GM18508 (cell line): ENCODE measurements around the gene EPS8.

ENCODE experiments used
- ATAC-seq: cut with Tn5 transposase; IDR thresholded peaks from one replicate; pipeline ENCODE4 v1.9.1; 2021; ENCODE audit warnings: moderate number of reproducible peaks; ENCODE audit not compliant: insufficient read depth, unreplicated experiment

Gene EPS8

GRCh38 chr12:15726027-15726877, 62.9 kb downstream of the EPS8 start:
- ATAC-seq, result no peak

GRCh38 chr12:15722951-15723350, 66.2 kb downstream of the EPS8 start:
- ATAC-seq, result no peak

- no peak for ATAC-seq
Measured at GRCh38 chr12:15721316-15722115, 67.7 kb downstream of the EPS8 start.

GRCh38 chr12:15720295-15720694, 68.9 kb downstream of the EPS8 start:
- ATAC-seq, result no peak

- ATAC-seq, result no peak
Measured at GRCh38 chr12:15719230-15719629, 70.0 kb downstream of the EPS8 start.

GRCh38 chr12:15717940-15718567, 71.1 kb downstream of the EPS8 start:
- ATAC-seq, result no peak

- ATAC-seq, result no peak
Measured at GRCh38 chr12:15716581-15716980, 72.6 kb downstream of the EPS8 start.

- ATAC-seq, result no peak
Measured at GRCh38 chr12:15714256-15714655, 74.9 kb downstream of the EPS8 start.

- ATAC-seq, result no peak
Measured at GRCh38 chr12:15712823-15713660, 76.1 kb downstream of the EPS8 start.

GRCh38 chr12:15712160-15712559, 77.0 kb downstream of the EPS8 start:
- no peak for ATAC-seq

GRCh38 chr12:15710860-15711510, 78.2 kb downstream of the EPS8 start:
- no peak for ATAC-seq

GRCh38 chr12:15709551-15709950, 79.6 kb downstream of the EPS8 start:
- ATAC-seq, result no peak

GRCh38 chr12:15708396-15709076, 80.7 kb downstream of the EPS8 start:
- no peak for ATAC-seq

GRCh38 chr12:15707516-15708199, 81.5 kb downstream of the EPS8 start:
- ATAC-seq, result no peak

- ATAC-seq, result no peak
Measured at GRCh38 chr12:15706010-15706676, 83.0 kb downstream of the EPS8 start.

GRCh38 chr12:15705606-15706005, 83.6 kb downstream of the EPS8 start:
- ATAC-seq, result no peak

- no peak for ATAC-seq
Measured at GRCh38 chr12:15702276-15702675, 86.9 kb downstream of the EPS8 start.

- no peak for ATAC-seq
Measured at GRCh38 chr12:15701631-15702156, 87.5 kb downstream of the EPS8 start.
